RWPE2 (cell line): ENCODE results near the gene SERINC2.
A peak's percentile ranks its signal among the peaks of the same experiment; 100 is the strongest.

Experiments
- ATAC-seq: fragments of 200-7000 bp; cut with Tn5 transposase; 3 replicates; pipeline ENCODE4 v1.9.1; 2021; ENCODE audit warnings: low read depth
- DNase-seq: peaks from one replicate; pipeline ENCODE4 v3.0.0-alpha.2; 2020; ENCODE audit warnings: low spot score
- H3K27ac ChIP-seq: fragments of 450-650 bp; 2 replicates; pipeline ENCODE4 v1.5.1; 2017; ENCODE audit warnings: mild to moderate bottlenecking; ENCODE audit not compliant: poor library complexity, severe bottlenecking
- H3K27me3 ChIP-seq: fragments of 250-450 bp; sonication (Bioruptor Pico); 2 replicates; pipeline ENCODE4 v1.5.1; 2021; ENCODE audit warnings: mild to moderate bottlenecking, moderate library complexity; ENCODE audit not compliant: insufficient read depth, poor library complexity, severe bottlenecking
- H3K36me3 ChIP-seq: fragments of 250-450 bp; sonication (Bioruptor Pico); 2 replicates; pipeline ENCODE4 v1.5.1; 2020; ENCODE audit warnings: low read depth, mild to moderate bottlenecking, moderate library complexity
- H3K4me1 ChIP-seq: fragments of 250-450 bp; sonication (Bioruptor Pico); 2 replicates; pipeline ENCODE4 v1.5.1; 2021; ENCODE audit warnings: mild to moderate bottlenecking, moderate library complexity; ENCODE audit not compliant: insufficient read depth, poor library complexity, severe bottlenecking
- H3K4me3 ChIP-seq: fragments of 250-450 bp; sonication (Bioruptor Pico); 2 replicates; pipeline ENCODE4 v1.5.1; 2021; ENCODE audit warnings: mild to moderate bottlenecking, moderate library complexity; ENCODE audit not compliant: severe bottlenecking
- H3K9me3 ChIP-seq: fragments of 250-450 bp; sonication (Bioruptor Pico); 2 replicates; pipeline ENCODE4 v1.5.1; 2021; ENCODE audit warnings: mild to moderate bottlenecking, moderate library complexity; ENCODE audit not compliant: severe bottlenecking
- CTCF ChIP-seq: fragments of 450-650 bp; IDR thresholded peaks from one replicate; pipeline ENCODE4 v1.5.1; 2017; ENCODE audit warnings: mild to moderate bottlenecking, moderate library complexity; ENCODE audit not compliant: poor library complexity, severe bottlenecking

SERINC2 gene

DNA sequence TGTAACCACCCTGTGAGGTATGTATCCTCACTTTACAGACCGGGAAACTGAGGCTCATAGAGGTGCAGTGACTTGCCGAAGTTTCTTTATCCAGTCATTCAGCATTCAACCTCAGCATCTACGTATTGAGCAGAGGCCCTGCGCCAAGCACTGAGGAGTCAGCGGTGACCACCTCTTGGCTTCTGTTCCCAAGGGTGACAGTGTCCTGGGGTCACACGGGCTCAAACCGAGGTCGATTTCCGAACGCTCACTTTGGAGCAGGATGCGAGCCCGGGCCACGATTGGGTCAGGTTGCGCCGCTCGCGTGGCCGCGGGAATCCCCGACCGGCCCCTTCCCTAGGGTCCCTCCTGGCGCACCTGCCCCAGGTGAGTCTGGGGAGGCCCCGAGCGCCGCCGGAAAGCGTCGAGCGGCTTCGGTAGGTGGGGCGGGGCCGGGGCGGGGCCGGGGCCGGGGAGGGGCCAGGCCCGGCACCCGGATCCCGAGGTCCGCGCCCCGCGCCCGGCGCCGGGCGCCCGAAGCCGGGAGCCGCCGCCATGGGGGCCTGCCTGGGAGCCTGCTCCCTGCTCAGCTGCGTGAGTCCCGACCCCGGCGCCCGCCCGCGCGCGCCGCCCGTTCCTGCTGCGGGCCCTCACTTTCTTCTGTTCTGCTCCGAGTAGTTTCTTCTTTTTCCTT, at the start of gene SERINC2:
Gene SERINC2 (plus strand): TSS at position 482 of the 673 bp plus-strand sequence. CDS start 53 bp downstream, at position 535.
- no peak for TF ChIP-seq CTCF
- Histone ChIP-seq H3K36me3 (peaks cover 31% of the 10 kb centered on the region), H3K4me1 (peaks cover 20% of the 10 kb centered on the region), H3K27me3 (no peaks in the 10 kb centered on the region), H3K9me3 (no peaks in the 10 kb centered on the region), H3K4me3 (peak within 1 kb of the TSS; percentile 96), H3K27ac (peak within 1 kb of the TSS; percentile 96)
- DNase-seq (no peak), ATAC-seq (peak; percentile 68)

DNA sequence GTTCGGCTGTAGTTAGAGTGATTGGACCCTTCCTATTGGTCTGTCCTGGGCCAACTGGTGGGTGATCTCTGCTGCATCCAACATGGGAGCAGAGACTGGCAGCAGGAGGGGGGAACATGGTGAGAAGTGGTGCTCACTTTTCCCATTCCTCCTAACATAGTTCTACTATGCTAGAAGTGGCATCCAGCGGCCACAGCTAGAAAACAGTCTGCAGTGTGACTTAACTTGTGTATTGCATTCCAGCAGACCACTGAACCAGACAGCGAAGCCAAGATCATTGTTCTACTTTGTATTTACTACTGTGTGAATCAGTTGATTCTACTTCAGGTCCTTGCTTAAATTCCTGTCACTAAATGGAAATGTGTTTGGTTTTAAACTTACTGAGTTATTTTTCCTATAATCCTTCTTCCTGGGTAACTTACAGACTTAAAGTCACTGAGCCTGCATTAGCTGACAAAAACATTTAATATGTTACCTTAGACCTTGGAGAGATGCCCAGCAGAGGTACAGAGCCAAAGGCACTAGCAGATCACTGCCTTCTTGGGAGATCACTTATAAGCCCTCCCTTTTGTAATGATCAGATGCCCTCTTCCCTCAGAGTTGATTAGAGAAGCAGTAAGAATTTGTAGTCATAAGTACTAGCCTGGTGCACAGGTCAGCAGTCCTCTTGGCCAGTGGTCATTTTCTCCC, 48.3 kb upstream of the SERINC2 start:
- no peaks in the 10 kb centered on the region for H3K9me3 ChIP-seq
- ATAC-seq (no peak), DNase-seq (no peak)
- no peaks in the 10 kb centered on the region for H3K27me3 ChIP-seq
- peaks cover 12% of the 10 kb centered on the region for H3K36me3 ChIP-seq
- H3K27ac ChIP-seq: no peak overlapping the region
- TF ChIP-seq CTCF: no peak
- no peaks in the 10 kb centered on the region for H3K4me1 ChIP-seq
- H3K4me3 ChIP-seq: no peak overlapping the region

DNA sequence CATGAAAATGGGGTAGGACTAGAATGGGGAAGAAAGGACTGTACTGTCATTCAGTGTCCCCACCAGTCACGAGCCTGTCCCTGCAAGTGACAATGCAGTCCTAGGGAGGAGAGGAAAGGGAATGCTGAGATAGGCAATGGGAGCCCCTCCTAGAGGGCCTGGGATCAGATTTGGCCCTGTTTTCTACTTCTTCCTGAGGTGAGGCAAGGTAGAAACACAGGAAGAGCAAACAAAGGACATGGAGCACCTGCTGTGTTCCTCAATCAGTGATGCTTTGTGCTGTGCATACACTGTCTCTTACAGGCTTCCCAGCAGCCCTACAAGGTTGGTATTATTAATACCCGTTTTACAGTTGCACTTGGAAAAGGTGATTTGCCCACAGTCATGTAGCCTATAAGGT, 46.2 kb upstream of the SERINC2 start:
- Histone ChIP-seq H3K27ac (no peak overlapping the region), H3K36me3 (peaks cover 6% of the 10 kb centered on the region), H3K27me3 (no peaks in the 10 kb centered on the region), H3K4me3 (no peak overlapping the region), H3K4me1 (no peaks in the 10 kb centered on the region), H3K9me3 (no peaks in the 10 kb centered on the region)
- TF ChIP-seq CTCF: no peak
- no peak for DNase-seq
- no peak for ATAC-seq

GRCh38 chr1:31368611-31369107, 44.4 kb upstream of the SERINC2 start:
- peaks cover 4% of the 10 kb centered on the region for H3K4me1 ChIP-seq
- no peak overlapping the region for H3K4me3 ChIP-seq
- no peaks in the 10 kb centered on the region for H3K27me3 ChIP-seq
- DNase-seq: no peak
- H3K27ac ChIP-seq: no peak overlapping the region
- peaks cover 2% of the 10 kb centered on the region; the same call in 1 of the 2 replicates for H3K36me3 ChIP-seq
- ATAC-seq: no peak
- H3K9me3 ChIP-seq: no peaks in the 10 kb centered on the region
- no peak for TF ChIP-seq CTCF
